ENCODE measurements around the gene ACOXL.
"Not testable (repeated sequence)": the region's sequence is repeated elsewhere in the genome, so short reads cannot be mapped to it uniquely, and the experiment has no call there.

The ACOXL gene

DNA sequence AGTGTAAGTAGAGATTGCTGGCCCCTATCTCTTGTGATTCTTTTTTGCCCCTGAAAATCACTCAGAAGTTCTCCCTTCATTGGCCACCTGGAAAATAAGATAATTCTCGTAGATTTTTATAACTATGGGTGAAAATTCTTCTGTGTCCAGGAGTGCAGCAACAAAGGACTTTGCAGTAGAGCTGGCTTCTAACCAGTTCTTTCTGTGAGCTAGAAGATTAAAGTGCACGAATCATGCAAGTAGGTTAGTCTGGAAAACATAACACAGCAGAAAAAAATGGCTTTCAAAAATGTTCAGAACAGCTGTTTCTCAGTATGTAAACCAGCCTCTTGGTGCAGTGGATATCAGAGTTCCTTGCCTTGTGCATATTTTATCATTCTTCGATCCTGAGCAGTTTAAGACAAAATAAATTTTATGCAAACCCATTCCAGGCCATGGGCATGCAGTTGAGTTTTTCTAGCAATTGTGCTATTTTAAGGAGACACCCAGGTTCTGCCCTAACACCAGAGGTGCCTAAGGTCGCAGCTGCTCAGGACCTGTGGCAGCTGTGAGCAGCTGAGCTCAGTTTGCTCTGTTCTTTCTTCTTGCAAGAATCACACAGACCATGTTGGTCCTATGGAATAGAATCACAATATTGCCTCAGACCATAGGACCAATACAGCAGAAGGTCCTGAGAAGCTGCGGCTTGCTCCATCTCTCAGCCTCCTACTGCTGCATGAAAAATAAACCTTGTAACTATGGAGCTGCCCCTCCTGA, 307.4 kb downstream of the ACOXL start:
- no peak for DNase-seq (ENCODE audit: low read depth in 3 of 3)

DNA sequence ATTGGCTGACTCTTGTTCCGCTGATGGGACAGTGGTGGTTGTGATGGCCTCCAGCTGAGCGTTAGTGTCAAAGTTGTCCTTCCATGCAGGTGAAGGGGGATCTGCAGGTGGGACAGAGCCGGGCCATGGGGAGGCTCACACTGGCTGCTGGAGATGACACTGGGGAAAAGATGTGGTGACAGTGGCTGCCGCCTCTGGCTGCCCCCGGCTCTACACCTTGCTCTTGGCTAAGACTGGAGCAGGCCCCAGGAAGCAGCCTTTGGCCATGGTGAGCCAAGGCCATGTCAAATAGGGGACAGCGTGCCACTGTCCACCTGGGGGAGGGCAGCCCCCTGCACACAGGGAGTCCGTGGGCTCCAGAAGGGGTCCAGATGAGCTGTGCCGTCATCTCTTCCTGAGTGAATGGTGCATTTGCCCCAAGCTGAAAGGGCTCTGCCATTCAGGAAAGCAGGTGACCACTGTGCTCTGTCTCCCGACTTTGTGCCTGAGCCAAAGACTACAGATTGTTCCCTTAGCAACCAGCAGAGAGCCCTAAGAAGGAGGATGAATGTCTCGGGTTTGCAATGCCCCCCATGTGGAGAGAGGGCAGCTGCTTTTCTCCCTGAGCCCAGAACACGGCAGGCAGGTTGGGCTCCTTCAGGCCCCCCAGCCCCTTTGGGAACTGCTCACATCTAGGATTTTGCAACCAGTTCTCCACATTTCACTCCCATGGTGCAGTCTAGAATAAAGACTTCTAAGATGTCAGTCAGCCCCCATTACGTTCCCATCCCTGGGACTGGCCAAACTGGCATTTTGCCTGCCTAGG, 309.2 kb downstream of the ACOXL start:
- no peak for DNase-seq (ENCODE audit: low read depth in 3 of 3)

DNA sequence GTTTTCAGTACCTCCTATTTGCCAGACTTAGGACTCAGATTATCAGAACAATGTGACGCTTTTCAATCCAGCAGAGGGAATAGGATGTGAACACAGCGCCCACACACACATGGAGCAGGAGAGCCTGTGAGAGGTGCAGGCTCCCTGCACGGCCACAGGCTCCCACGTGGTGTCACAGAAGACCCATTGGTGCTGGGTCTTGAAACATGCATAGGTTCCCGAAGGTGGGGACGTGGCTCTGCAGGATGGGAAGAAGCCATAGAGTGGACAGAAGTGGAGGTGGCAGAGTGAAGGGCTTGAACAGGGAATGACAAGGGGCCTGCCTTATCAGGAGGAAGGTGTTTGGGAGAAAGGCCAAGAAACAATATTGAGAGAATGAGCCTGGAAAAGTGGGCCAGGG, 309.9 kb downstream of the ACOXL start:
- DNase-seq (ENCODE audit: low read depth in 3 of 3): no peak

DNA sequence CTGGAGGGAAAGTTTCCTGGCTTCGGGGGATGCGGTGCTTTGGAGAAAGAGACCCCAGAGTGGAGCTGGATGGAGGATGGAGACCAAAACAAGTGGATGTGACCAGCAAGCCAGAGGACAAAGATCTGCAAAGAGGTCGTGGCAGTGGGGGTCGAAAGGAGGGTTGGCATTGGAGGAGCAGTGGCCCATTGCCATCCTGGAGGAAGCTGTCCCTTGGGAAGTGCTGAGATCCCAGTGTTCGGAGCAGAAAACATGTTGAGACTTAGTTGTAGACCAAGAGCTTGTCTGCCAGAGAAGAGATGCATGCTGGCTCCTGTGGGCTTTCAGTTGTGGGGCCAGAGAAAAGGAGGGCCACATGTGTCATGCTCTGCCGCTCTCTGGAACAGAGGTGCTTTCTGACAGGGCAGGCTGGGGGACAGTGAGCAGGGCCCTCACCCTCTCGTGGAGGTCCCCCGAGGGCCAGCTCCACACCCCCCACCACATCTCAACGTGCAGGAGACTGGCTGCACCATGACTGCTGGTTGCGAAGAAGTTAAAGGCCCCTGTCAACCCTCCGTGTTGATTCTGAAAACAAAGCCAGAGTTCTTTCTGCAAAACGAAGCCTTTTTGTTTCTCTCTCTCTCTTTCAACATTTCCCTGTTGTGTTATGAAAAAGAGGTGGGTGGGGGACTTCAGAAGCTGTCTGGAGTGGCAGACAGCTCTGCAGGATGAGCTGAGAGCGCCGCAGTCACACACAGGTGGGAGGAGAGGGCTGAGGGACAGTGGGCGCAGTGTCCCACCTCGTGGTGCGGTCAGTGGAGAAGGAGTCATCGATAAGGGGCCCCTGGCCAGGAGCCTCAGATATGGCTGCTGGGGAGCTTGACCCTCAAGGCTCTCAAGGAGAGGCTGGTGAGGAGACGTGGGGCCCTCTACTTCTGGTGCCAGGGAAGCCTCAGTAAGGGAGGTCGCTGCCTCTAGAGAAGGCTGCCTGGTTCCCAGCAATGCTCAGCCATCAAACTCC, 310.7 kb downstream of the ACOXL start:
- DNase-seq (ENCODE audit: low read depth in 3 of 3): peak in 1 of 3 experiments; percentile 25

DNA sequence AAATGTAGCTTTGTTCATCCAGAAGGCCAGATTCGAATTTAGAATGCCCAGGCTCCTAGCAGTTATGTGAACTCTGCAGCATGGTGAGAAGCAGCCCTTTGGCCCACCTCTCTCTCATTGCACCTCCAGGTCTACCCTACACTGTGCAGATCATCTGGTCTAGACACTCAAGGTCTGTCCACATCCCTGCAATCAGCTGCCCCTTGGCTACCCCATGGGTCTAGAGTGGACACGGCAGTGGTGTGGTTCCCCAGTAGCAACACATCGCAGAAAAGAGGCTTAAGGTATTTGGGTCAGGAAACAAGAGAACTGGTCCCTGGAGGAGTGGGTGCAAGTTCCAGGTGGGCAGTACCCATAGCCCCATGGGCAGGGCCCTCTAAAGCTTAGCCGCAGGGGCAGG, 311.7 kb downstream of the ACOXL start:
- no peak for DNase-seq (ENCODE audit: low read depth in 3 of 3)

DNA sequence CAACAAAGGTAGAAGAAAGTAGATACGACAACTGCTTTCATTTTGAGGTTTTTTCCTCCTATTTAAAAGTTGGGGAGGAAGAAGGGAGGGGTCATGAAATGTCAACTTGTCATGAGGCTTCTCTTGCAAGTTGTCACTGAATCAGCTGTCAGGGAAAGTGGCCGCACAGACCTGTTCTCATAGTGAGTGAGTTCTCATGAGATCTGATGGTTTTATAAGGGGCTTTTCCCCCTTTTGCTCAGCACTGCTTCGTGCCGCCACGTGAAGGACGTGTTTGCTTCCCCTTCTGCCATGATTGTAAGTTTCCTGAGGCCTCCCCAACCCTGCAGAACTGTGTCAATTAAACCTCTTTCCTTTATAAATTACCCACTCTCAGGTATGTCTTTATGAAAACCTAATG, 312.9 kb downstream of the ACOXL start:
- DNase-seq (ENCODE audit: low read depth in 3 of 3): not testable (repeated sequence)

DNA sequence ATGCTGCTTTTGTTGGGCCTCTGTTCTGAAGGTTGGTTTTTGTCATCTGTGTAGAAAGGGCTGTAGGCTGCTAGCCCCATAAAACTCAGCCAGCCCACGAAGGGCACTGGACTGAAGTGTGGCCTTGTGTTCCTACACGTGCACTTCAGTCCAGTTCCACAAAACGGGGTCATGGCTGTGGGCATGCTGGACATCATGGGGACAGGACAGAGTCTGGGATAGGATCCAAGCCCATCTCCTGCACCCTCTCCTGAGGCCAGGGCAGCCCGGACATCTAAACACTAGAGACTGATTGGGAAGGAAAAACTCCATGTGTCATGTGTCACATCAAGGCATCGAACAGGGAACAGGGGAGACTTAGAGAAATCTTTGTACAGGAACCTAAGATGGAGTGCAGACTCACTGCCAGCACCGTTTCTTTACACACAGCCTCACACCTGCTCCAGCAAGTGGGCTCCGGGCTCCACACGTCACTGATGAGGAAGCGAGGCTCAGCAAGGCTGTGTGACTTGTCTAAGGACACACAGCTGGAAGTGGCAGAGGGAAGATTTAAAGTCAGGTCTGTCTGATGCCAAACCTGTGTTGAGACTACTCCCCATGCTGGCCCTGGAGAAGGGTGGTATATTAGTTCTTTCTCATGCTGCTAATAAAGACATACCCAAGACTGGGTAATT, 313.5 kb downstream of the ACOXL start:
- no peak for DNase-seq (ENCODE audit: low read depth in 3 of 3)

DNA sequence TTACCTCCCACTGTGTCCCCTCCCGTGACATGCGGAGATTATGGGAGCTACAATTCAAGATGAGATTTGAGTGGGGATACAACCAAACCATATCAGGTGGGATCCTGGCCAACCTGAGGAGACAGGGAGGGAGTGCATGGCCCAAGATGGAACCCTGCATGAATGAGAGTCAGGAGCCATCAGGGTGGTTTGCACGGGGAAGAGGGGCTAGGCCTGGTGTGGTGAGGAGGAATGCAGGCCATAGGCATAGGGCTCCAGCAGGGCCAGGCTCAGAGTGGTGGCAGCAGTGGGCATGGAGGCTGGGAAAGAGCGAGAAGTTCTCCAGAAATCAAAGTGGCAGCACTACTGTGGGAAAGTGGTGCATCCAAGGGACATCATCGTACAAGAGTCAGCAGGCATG, 314.3 kb downstream of the ACOXL start:
- no peak for DNase-seq (ENCODE audit: low read depth in 3 of 3)

DNA sequence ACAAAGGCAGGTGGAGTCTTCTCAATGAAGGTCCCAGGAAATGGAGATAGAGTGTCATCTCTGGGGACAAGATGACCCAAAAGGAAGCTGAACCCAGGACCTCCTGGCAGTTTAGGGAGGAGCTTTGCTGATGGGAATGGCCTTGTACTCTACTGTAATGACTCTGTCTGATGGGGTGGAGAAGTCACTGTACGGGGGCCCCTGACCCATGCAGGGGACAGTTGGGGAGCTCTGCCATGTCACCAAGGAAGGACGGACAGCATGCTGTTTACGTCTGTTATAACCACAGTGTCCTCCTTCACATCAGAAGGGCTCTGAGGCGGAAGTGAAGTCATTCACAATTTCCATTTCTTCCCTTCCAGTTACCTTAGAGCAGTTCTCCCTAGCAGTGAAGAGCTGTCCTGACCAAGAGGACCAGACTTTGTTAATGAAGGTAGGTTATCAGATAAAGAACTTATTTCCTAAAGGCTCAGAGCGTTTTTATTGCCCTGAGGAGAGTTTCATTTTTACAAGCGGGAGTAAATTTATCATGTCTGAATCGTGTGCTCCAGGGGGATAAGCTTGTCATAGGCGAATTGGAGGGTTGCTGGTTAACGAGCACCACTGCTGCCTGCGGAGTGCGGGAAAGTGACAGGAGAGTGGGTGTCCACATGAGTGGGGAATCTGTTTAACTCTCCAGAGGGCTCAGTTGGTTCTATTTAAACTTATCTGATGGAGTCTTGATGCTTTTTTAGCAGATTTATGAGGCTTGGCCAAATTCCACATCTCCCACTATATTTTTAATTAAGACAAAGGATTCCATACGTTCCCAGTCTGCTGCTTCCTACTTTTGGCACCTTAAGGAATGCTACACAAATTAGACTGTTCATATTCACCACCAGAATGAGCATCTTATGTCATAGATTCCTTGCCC, 316.7 kb downstream of the ACOXL start:
- DNase-seq (ENCODE audit: low read depth in 3 of 3): no peak

DNA sequence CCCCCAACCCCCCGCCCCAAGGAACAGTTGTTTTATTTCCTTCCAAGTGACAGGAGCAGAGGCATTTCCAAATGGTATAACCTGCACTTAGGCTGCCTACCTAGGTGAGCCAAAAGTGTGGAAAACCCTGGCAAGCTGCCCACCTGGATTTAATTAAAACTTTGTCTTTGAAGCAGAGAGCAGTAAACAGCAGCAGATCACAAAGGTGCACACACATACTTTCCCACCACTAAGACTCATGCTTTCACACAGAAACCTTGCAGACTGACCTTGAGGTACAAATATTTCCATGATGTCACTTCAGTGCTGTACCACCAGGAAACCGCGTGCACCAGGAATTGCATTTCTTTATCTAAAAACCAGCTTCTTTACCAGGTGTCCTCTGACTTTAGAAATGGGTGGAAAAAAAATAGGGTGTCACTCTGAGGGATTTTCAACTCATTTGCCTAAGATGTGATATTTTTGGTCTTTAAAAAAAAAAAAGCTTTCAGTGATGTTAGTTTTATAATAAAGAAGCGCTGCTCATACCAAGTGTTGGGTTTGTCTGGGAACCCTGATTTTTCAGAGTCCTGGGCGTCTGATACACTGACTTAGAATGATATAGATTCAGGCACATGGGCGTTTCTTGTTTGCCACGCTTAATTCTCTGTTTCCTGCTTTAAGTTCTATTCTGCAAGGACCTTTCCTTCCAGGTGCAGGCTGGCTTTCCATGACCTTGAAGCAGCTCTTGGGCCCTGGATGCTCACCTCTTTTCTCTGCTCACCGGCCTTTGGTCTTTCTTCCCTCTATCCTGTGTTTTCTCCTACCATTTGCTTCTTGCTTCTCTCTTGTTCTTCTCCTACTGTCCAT, 317.6 kb downstream of the ACOXL start:
- DNase-seq (ENCODE audit: low read depth in 3 of 3): peak in 1 of 3 experiments; percentile 18

DNA sequence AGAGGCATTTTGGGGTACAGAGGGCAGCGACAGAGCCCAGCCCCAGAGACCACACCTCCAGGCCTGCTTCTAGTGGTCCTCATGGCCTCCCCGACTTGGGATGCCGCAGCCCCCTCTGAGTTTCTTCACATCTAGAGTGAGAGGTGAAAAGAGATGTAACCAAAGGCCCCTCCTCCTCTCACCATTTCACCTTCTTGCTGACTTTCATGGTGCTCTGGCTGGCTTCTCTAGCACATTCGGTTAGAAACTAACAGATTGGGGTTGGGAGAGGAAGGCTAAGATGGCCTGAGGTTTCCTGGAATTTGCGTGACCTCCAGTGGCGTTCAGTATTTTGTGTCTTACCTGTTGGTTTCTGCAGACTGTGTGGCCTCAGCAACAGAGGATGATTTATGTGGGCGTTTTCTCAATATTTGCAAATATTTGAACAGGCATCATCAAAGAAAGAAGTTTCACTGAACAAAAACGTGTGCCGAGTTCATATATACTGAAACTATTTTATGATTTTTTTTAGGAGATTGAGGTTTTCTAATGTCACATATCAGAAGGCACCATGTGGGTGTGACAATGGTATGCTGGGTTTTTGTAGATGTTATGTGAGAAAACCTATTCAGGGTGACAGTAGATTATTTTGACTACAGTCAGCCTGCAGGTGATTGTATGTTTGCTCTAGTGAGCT, 318.5 kb downstream of the ACOXL start:
- DNase-seq (ENCODE audit: low read depth in 3 of 3): no peak

DNA sequence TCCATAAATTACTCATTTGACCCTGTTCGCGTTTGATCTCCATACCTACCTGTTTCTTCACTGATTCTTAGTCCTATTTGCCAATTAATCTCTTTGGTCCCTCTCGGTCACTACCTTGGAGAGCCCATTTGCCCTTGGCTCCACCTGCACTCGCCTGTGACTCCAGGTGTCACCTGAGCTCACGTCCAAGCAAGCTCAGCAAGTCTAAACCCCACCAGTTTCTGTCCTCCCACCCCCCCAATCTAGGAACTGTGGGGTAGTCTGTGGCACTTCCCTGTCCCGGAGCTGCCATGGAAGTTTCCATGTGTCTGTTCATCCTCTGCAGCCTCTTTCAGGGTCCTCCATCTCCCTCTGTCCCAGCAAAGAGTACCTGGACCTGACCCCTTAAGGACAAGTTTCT, 320.2 kb downstream of the ACOXL start:
- no peak for DNase-seq (ENCODE audit: low read depth in 3 of 3)

DNA sequence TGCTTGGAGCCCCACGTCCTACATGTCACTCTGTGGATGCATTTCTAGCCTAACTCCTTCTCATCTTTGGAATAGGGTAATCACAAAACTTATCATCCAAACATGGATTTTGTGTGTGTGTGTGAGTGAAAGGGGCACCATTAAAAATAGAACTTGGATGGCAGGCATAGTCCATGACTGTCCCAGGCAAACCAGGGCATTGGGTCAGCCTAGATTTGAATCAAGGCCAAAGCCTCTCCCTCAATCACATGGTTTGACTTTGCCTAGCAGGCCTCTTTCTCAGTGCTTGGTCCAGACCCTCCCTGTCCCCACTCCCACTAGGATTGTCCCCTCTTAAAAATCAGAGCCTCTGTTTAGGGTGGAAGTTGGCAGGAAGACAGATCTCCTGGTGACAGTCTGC, 320.9 kb downstream of the ACOXL start:
- no peak for DNase-seq (ENCODE audit: low read depth in 3 of 3)

DNA sequence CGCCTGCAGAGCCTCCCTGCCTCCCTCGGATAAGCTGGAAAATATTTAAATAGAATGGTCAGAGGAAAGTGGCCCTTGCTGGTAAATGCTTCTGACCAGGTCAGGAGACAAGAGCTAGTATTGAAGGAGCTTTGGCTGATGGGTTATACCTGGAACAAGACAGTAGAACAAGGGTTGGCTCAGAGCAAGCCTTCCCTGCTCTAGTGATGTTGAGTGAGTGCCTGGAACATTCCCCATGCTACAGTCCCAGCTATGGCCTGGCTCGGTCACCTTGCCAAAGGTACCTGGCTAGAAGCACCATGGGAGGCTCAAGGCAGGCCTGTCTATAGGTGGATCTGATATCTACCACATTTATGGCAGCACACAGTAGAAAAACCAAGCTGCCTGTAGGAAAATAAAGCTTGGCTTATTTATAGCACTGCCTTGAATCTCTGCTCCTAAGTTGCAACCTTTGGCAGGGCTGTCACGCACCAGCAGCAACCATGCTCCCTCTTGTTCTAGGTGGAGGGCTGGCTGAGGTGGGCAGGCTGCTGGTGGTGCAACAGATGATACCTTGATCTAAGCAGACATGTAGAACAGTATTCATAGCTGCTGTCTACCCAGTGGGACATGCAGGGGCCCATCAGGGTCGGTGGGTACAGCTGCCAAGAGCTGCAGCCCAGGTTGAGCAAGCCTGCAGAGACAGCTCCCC, 321.6 kb downstream of the ACOXL start:
- no peak for DNase-seq (ENCODE audit: low read depth in 3 of 3)

DNA sequence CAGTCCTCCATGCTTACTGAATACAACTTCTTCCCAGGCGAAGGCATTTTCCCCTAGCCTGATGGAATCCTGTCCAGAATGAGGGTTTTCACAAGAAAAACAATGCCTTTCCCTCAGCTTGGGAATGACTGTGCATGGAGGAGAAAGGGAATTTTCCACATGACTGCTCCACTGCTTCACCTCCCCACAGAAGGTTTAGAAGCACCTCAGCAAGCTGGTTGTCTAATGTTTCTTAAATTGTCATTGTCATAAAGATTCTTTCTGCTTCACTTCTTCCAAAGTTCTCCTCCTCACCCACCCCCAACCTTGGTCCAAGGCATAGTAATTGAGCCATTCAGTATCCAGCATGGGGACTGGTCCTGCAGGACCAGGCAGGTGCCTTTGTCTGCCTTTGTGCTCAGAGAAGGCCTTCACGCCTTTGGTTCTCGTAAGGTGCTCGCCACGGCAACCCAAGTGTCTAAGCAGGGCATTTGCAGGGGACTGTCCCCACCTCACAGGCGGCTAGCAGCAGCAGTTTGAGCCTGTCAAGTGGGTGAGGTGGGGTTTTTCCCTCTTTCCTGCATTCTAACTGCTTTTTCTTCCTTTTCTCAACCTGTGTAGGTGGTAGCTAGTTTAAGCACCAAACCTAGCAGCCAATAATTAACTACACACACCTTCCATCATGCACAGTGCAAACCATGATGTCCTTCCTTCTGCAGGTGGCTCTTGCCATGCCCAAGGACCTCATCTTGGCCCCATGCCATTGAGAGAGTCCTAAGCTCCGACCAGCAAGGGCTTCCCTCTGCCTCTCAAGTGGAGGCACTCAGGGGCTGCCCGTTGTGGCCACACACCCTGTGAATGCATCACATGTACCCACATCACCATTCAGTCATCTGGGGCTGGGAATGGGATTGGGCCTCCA, 322.7 kb downstream of the ACOXL start:
- DNase-seq (ENCODE audit: low read depth in 3 of 3): peak in 1 of 3 experiments; percentile 70

DNA sequence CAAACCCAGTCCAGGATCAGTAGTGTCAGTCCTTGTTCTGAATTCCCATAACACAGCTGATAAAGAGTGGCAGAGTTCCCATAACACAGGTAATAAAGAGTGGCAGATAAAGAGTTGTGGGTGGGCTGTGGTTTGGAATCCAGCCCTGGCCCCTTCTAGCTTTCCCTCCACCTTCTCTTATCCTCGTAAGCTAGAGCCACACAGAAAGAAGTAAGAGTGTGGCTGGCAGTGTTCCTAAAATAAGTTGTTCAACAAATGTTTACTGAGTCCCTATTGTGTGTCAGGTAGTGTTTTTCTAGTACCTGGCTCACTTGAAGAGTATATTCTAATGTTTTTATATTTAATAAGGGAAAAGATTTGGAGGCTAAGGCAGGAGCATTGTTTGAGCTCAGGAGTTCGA, 323.4 kb downstream of the ACOXL start:
- no peak for DNase-seq (ENCODE audit: low read depth in 3 of 3)

DNA sequence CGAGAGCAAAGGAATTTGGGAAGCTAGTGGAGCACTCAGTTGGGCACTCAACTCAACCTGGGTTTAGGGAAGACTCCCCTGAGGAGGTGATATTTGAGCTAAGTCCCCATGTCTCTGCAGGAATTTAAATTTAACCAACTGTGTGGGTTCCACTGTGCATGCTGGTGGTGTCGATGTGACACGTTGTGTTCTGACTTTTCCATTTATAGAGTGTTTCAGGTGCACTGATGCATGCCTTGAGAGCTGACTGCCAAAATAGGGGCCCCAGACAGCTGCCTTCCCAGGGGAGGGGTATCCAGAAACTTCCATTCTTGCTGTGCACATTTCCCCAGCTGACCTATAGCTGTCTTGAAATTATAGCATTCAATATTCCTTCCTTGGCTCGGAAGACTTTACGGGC, 324.7 kb downstream of the ACOXL start:
- DNase-seq (ENCODE audit: low read depth in 3 of 3): no peak
